ENCODE measurements around the gene MTA2.
A peak's percentile ranks its signal among the peaks of the same experiment; 100 is the strongest.

GRCh38 chr11:62593434-62594044 lies 8.1 kb downstream of the MTA2 start:
- TF ChIP-seq CTCF (IDR thresholded peaks at IDR 0.05) = peak in 2 of 3 experiments; percentile 24 to 32
- no peak for TF ChIP-seq POLR2A (IDR thresholded peaks at IDR 0.05)
